ENCODE data around the gene SIGLEC9. TPM values are rescaled to one million over a fixed set of nuclear protein-coding genes. Genes with fewer than 3 reads are reported as not detected.
A peak's percentile ranks its signal among the peaks of the same experiment; 100 is the strongest.
"Not testable (repeated sequence)": the region's sequence is repeated elsewhere in the genome, so short reads cannot be mapped to it uniquely, and the experiment has no call there.

The SIGLEC9 gene
- total RNA-seq, 2 experiments from 2014 or later = 0.36 to 0.59 TPM

DNA sequence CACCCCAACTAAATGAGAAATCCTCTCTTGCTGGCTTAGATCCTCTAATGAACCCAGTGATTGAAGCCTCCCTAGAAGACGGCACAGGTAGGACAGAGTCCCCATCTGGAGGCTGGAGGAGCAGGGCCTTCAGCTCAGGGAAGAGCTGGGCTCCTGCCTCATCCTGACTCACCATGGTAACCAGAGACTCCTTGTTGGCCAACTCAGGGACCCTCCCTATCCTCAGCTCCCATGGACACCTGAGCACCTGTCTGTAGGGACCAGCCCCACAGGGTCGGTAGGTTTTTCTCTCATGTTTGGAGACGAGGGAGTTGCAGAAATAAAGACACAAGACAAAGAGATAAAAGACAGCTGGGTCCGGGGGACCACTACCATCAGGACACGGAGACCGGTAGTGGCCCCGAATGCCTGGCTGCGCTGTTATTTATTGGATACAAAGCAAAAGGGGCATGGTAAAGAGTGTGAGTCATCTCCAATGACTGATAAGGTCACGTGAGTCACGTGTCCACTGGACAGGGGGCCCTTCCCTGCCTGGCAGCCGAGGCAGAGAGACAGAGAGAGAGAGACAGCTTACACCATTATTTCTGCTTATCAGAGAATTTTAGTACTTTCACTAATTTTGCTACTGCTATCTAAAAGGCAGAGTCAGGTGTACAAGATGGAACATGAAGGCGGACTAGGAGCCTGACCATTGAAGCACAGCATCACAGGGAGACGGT lies 44.0 kb downstream of the SIGLEC9 start:
- Mint-ChIP-seq H3K27ac (no peak overlapping the region), H3K36me3 (ENCODE audit: low read depth) (no peaks in the 10 kb centered on the region), H3K9me3 (no peaks in the 10 kb centered on the region), H3K27me3 (peaks cover 5% of the 10 kb centered on the region), H3K4me3 (no peak overlapping the region), H3K4me1 (ENCODE audit: low read depth) (peaks cover 13% of the 10 kb centered on the region)
- H3K27ac ChIP-seq (ENCODE audit: low read depth in 1 of 2, low read length in 2 of 2) = no peak overlapping the region
- DNase-seq (no peak), ATAC-seq (ENCODE audit: poor library complexity) (no peak)
- no peaks in the 10 kb centered on the region for H3K36me3 ChIP-seq (ENCODE audit: insufficient read depth, low read length)
- H3K4me1 ChIP-seq (ENCODE audit: insufficient read depth, low read length) = peaks cover 24% of the 10 kb centered on the region
- H3K9me3 ChIP-seq (ENCODE audit: control insufficient read depth in 1 of 2, insufficient read depth in 1 of 2, low read length in 2 of 2) = no peaks in the 10 kb centered on the region
- H3K4me3 ChIP-seq (ENCODE audit: low read length) = no peak overlapping the region
- ChIA-PET CTCF (no interaction called here), POLR2A (no interaction called here)
- TF ChIP-seq, protein P1, sequence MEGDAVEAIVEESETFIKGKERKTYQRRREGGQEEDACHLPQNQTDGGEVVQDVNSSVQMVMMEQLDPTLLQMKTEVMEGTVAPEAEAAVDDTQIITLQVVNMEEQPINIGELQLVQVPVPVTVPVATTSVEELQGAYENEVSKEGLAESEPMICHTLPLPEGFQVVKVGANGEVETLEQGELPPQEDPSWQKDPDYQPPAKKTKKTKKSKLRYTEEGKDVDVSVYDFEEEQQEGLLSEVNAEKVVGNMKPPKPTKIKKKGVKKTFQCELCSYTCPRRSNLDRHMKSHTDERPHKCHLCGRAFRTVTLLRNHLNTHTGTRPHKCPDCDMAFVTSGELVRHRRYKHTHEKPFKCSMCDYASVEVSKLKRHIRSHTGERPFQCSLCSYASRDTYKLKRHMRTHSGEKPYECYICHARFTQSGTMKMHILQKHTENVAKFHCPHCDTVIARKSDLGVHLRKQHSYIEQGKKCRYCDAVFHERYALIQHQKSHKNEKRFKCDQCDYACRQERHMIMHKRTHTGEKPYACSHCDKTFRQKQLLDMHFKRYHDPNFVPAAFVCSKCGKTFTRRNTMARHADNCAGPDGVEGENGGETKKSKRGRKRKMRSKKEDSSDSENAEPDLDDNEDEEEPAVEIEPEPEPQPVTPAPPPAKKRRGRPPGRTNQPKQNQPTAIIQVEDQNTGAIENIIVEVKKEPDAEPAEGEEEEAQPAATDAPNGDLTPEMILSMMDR (IDR thresholded peaks at IDR 0.05) = no peak
- H3K27me3 ChIP-seq (ENCODE audit: control insufficient read depth in 1 of 2, insufficient read depth in 2 of 2, low read length in 2 of 2) = peaks cover 0 to 2% of the 10 kb centered on the region in 2 experiments
- intact Hi-C loops (cut with DNase I, micrococcal nuclease) = loop anchor here (1.0 to 5.0 kb wide), 3 partner anchors 71 to 148 kb away; no protein-coding TSS in a partner anchor

DNA sequence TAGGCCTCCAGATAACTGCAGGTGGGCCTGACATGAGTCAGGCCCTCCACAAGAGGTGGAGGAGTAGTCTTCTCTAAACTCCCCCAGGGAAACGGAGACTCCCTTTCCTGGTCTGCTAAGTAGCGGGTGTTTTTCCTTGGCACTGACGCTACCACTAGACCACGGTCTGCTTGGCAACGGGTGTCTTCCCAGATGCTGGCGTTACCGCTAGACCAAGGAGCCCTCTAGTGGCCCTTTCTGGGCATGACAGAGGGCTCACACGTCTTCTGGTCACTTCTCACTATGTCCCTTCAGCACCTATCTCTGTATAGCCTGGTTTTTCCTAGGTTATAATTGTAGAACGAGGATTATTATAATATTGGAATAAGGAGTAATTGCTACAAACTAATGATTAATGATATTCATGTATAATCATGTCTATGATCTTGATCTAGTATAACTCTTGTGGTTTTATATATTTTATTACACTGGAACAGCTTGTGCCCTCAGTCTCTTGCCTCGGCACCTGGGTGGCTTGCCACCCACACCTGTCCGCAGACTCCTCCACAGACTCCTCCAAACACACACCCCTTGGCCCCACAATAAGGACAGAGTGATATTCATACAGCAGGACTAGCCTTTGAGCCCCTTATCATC lies 44.7 kb downstream of the SIGLEC9 start:
- H3K9me3 Mint-ChIP-seq; H3K9me3 ChIP-seq (ENCODE audit: control insufficient read depth in 1 of 2, insufficient read depth in 1 of 2, low read length in 2 of 2); H3K4me3 Mint-ChIP-seq; ATAC-seq (ENCODE audit: poor library complexity); H3K27ac ChIP-seq (ENCODE audit: low read depth in 1 of 2, low read length in 2 of 2); H3K27ac Mint-ChIP-seq; POLR2A ChIA-PET; H3K27me3 ChIP-seq (ENCODE audit: control insufficient read depth in 1 of 2, insufficient read depth in 2 of 2, low read length in 2 of 2); CTCF ChIA-PET; H3K27me3 Mint-ChIP-seq; H3K4me3 ChIP-seq (ENCODE audit: low read length); H3K36me3 Mint-ChIP-seq (ENCODE audit: low read depth); H3K36me3 ChIP-seq (ENCODE audit: insufficient read depth, low read length): not testable (repeated sequence)
- H3K4me1 ChIP-seq (ENCODE audit: insufficient read depth, low read length) = peaks cover 24% of the 10 kb centered on the region
- intact Hi-C loops (cut with DNase I, micrococcal nuclease) = loop anchor here (1.0 to 5.0 kb wide), 3 partner anchors 72 to 149 kb away; no protein-coding TSS in a partner anchor
- peak; percentile 34 to 80 (median 60) for DNase-seq
- TF ChIP-seq, protein P1 (IDR thresholded peaks at IDR 0.05) = peak; percentile 90
- H3K4me1 Mint-ChIP-seq (ENCODE audit: low read depth) = peaks cover 13% of the 10 kb centered on the region

DNA sequence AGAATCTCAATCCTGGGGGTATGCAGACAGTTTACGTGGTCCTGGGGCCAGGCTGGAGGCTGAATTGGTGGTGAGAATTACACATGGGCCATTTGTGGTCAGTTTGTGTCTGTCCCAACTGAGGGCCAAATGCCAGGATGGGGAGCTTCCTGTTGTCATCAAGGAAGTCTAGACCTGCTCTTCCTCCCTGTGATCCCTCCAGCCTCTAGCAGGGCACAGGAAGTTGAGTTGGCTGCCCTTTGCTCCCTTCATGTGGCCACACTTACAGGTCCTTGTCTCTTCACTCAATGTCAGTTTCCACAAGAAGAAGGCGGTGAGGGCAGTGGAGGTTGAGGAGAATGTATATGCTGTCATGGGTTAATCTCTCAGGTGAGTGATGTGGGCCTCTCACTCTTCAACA lies 47.5 kb downstream of the SIGLEC9 start:
- Mint-ChIP-seq H3K9me3 (no peaks in the 10 kb centered on the region), H3K27ac (no peak overlapping the region), H3K4me3 (no peak overlapping the region), H3K36me3 (ENCODE audit: low read depth) (no peaks in the 10 kb centered on the region), H3K4me1 (ENCODE audit: low read depth) (peaks cover 4% of the 10 kb centered on the region), H3K27me3 (peaks cover 5% of the 10 kb centered on the region)
- Histone ChIP-seq H3K27me3 (ENCODE audit: control insufficient read depth in 1 of 2, insufficient read depth in 2 of 2, low read length in 2 of 2) (peaks cover 0 to 2% of the 10 kb centered on the region in 2 experiments), H3K4me3 (ENCODE audit: low read length) (no peak overlapping the region), H3K36me3 (ENCODE audit: insufficient read depth, low read length) (no peaks in the 10 kb centered on the region), H3K9me3 (ENCODE audit: control insufficient read depth in 1 of 2, insufficient read depth in 1 of 2, low read length in 2 of 2) (no peaks in the 10 kb centered on the region), H3K4me1 (ENCODE audit: insufficient read depth, low read length) (peaks cover 18% of the 10 kb centered on the region), H3K27ac (ENCODE audit: low read depth in 1 of 2, low read length in 2 of 2) (no peak overlapping the region)
- DNase-seq = no peak
- POLR2A ChIA-PET = no interaction called here
- intact Hi-C loops (cut with DNase I, micrococcal nuclease) = no loop called here
- TF ChIP-seq, protein P1 (IDR thresholded peaks at IDR 0.05) = no peak
- no peak for ATAC-seq (ENCODE audit: poor library complexity)
- CTCF ChIA-PET = no interaction called here
